ENCODE data around the gene ACP5. TPM values are rescaled to one million over a fixed set of nuclear protein-coding genes. Genes with fewer than 3 reads are reported as not detected.
"Not testable (repeated sequence)": the region's sequence is repeated elsewhere in the genome, so short reads cannot be mapped to it uniquely, and the experiment has no call there.

The ACP5 gene
- total and polyA plus RNA-seq, 12 donors, result 0.80 to 22.7 (median 2.0) TPM

- intact Hi-C loops (cut with DNase I), result no loop called here
- no peak for DNase-seq
- no peaks in the 10 kb centered on the region for H3K9me3 ChIP-seq
- no peak overlapping the region for H3K4me3 ChIP-seq
- H3K36me3 ChIP-seq, result no peaks in the 10 kb centered on the region
- H3K27me3 ChIP-seq, result no peaks in the 10 kb centered on the region
- peaks cover 0 to 10% (median 0%) of the 10 kb centered on the region in 9 donors for H3K4me1 ChIP-seq
- H3K27ac ChIP-seq, result no peak overlapping the region
- WGBS, 2 donors, result 71 to 77% methylated on average over 5 of the region's 5 CpGs
- no peak for TF ChIP-seq CTCF (IDR thresholded peaks at IDR 0.05)
- no peak for ATAC-seq
Measured at GRCh38 chr19:11570039-11570462, 7.4 kb downstream of the ACP5 start.

GRCh38 chr19:11566164-11566563 is 11.3 kb downstream of the ACP5 start:
- 84 to 89% methylated on average over 2 of the region's 2 CpGs for WGBS, 2 donors
- Histone ChIP-seq H3K4me3 (no peak overlapping the region), H3K9me3 (no peaks in the 10 kb centered on the region), H3K4me1 (peaks cover 0 to 10% (median 0%) of the 10 kb centered on the region in 9 donors), H3K27ac (no peak overlapping the region), H3K36me3 (peaks cover 0 to 2% (median 0%) of the 10 kb centered on the region in 9 donors), H3K27me3 (no peaks in the 10 kb centered on the region)
- intact Hi-C loops (cut with DNase I), result no loop called here
- ATAC-seq (no peak), DNase-seq (no peak)
- TF ChIP-seq CTCF (IDR thresholded peaks at IDR 0.05), result no peak

- H3K27ac ChIP-seq; H3K27me3 ChIP-seq; DNase-seq; H3K9me3 ChIP-seq; H3K36me3 ChIP-seq; H3K4me3 ChIP-seq; ATAC-seq; intact Hi-C loops (cut with DNase I): not testable (repeated sequence)
- WGBS, 2 donors, result 83 to 94% methylated on average over 5 of the region's 5 CpGs
- peaks cover 0 to 15% (median 2%) of the 10 kb centered on the region in 9 donors for H3K4me1 ChIP-seq
Measured at GRCh38 chr19:11565649-11565980, 11.8 kb downstream of the ACP5 start.

- WGBS, 2 donors, result 94 to 96% methylated on average over 6 of the region's 6 CpGs
- H3K9me3 ChIP-seq; H3K4me3 ChIP-seq; H3K36me3 ChIP-seq; H3K27me3 ChIP-seq; DNase-seq; H3K27ac ChIP-seq; ATAC-seq; intact Hi-C loops (cut with DNase I): not testable (repeated sequence)
- H3K4me1 ChIP-seq, result peaks cover 4 to 29% (median 13%) of the 10 kb centered on the region in 9 donors
Measured at GRCh38 chr19:11564082-11564807, 13.2 kb downstream of the ACP5 start.

- Histone ChIP-seq H3K4me3 (no peak overlapping the region), H3K9me3 (no peaks in the 10 kb centered on the region), H3K27me3 (no peaks in the 10 kb centered on the region), H3K36me3 (peaks cover 0 to 2% (median 0%) of the 10 kb centered on the region in 9 donors), H3K27ac (no peak overlapping the region), H3K4me1 (peaks cover 4 to 27% (median 14%) of the 10 kb centered on the region in 9 donors)
- 76 to 87% methylated on average over 8 of the region's 8 CpGs for WGBS, 2 donors
- TF ChIP-seq CTCF (IDR thresholded peaks at IDR 0.05), result no peak
- intact Hi-C loops (cut with DNase I), result no loop called here
- no peak for DNase-seq
- no peak for ATAC-seq
Measured at GRCh38 chr19:11563532-11563931, 13.9 kb downstream of the ACP5 start.
